Common myeloid progenitor, CD34-positive (primary cell): ENCODE data around the gene PHKB.
A peak's percentile ranks its signal among the peaks of the same experiment; 100 is the strongest.
"Not testable (repeated sequence)": the region's sequence is repeated elsewhere in the genome, so short reads cannot be mapped to it uniquely, and the experiment has no call there.

Experiments used
- CTCF ChIA-PET: fragments of 350-600 bp; sonication (Branson Sonifier 250); formaldehyde crosslinking; loops from one replicate; lab custom pipeline; 2021; ENCODE audit warnings: antibody characterized with exemption; lab: Charles Lee
- POLR2A ChIA-PET: fragments of 350-600 bp; sonication (Branson Sonifier 250); formaldehyde crosslinking; loops from one replicate; lab custom pipeline; 2021; ENCODE audit warnings: antibody characterized with exemption; lab: Charles Lee
- DNase-seq, 3 donors: peaks; one replicate each; pipeline versions ENCODE4 v3.0.0 to v3.0.0-alpha.2; 2013
- H3K27ac ChIP-seq, 2 experiments: 1 replicate in 1 of 2; 2 replicates in 1 of 2; pipeline ENCODE4 v1.7.0; 2013; ENCODE audit warnings: inconsistent platforms in 2 of 2, low read length in 2 of 2, mild to moderate bottlenecking in 2 of 2, low read depth in 1 of 2, moderate library complexity in 1 of 2; ENCODE audit not compliant: severe bottlenecking in 2 of 2, insufficient read depth in 1 of 2, poor library complexity in 1 of 2
- H3K27me3 ChIP-seq, 5 experiments: replicated peaks in 2 of 5; 1 replicate in 3 of 5; 2 replicates in 2 of 5; pipeline versions ENCODE4 v1.6.1 to v1.7.0; 2013; ENCODE audit warnings: low read length in 4 of 5, mild to moderate bottlenecking in 2 of 5, moderate library complexity in 2 of 5, inconsistent platforms in 1 of 5; ENCODE audit not compliant: insufficient read depth in 5 of 5, control insufficient read depth in 4 of 5
- H3K36me3 ChIP-seq, 4 experiments: 1 replicate in 2 of 4; 2 replicates in 2 of 4; pipeline versions ENCODE4 v1.6.1 to v1.7.0; 2013; ENCODE audit warnings: low read length in 3 of 4, control low read depth in 1 of 4, mild to moderate bottlenecking in 1 of 4; ENCODE audit not compliant: control insufficient read depth in 4 of 4, insufficient read depth in 4 of 4
- H3K4me1 ChIP-seq, 4 experiments: 1 replicate in 3 of 4; 2 replicates in 1 of 4; pipeline versions ENCODE4 v1.6.1 to v1.7.1; 2013; ENCODE audit warnings: low read length in 3 of 4, mild to moderate bottlenecking in 3 of 4, control low read depth in 1 of 4, inconsistent platforms in 1 of 4, moderate library complexity in 1 of 4; ENCODE audit not compliant: control insufficient read depth in 4 of 4, insufficient read depth in 4 of 4; ENCODE audit errors: control extremely low read depth in 1 of 4
- H3K4me3 ChIP-seq, 7 experiments: 1 replicate in 4 of 7; 2 replicates in 3 of 7; pipeline versions ENCODE4 v1.5.1 to v1.7.0; 2013; ENCODE audit warnings: mild to moderate bottlenecking in 7 of 7, low read length in 6 of 7, moderate library complexity in 6 of 7, inconsistent platforms in 2 of 7, low read depth in 2 of 7, control low read depth in 1 of 7; ENCODE audit not compliant: insufficient read depth in 4 of 7, control insufficient read depth in 1 of 7; ENCODE audit errors: extremely low read depth in 1 of 7
- H3K9me3 ChIP-seq, 5 experiments: 1 replicate in 4 of 5; 2 replicates in 1 of 5; pipeline versions ENCODE4 v1.6.1 to v1.7.1; 2013; ENCODE audit warnings: low read length in 4 of 5, mild to moderate bottlenecking in 2 of 5, inconsistent platforms in 1 of 5, low read depth in 1 of 5, moderate library complexity in 1 of 5; ENCODE audit not compliant: control insufficient read depth in 4 of 5, insufficient read depth in 2 of 5; ENCODE audit errors: control extremely low read depth in 1 of 5
- WGBS: methylation state at CpG from one replicate; pipeline ENCODE4 v1.1.5; 2013; ENCODE audit not compliant: insufficient coverage; 5-methylcytosine and 5-hydroxymethylcytosine counted together

Gene PHKB

DNA sequence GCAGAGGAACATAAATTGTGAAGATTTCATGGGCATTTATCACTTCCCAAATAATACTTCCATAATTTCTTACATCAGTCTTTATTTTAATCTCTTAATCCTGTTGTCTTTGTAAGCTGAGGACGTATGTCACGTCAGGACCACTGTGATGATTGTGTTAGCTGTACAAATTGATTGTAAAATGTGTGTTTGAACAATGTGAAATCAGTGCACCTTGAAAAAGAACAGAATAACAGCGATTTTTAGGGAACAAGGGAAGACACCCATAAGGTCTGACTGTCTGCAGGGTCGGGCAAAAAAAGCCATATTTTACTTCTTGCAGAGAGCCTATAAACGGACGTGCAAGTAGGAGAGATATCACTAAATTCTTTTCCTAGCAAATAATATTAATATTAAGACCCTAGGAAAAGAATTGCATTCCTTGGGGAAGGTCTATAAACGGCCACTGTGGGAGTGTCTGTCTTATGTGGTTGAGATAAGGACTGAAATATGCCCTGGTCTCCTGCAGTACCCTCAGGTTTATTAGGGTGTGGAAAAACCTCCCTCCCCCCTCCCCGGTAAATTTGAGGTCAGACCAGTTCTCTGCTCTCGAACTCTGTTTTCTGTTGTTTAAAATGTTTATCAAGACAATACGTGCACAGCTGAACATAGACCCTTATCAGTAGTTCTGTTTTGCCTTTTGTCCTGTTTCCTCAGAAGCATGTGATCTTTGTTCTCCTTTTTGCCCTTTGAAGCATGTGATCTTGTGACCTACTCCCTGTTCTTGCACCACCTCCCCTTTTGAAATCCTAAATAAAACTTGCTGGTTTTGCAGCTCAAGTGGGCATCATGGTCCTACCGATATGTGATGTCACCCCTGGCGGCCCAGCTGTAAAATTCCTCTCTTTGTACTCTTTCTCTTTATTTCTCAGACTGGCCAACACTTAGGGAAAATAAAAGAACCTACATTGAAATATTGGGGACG lies 78.9 kb downstream of the PHKB start:
- Histone ChIP-seq H3K9me3 (peaks cover 3 to 42% (median 10%) of the 10 kb centered on the region in 5 experiments), H3K36me3 (peaks cover 2 to 21% (median 5%) of the 10 kb centered on the region in 4 experiments)
- H3K4me3 ChIP-seq, H3K27ac ChIP-seq, POLR2A ChIA-PET, H3K4me1 ChIP-seq, H3K27me3 ChIP-seq: not testable (repeated sequence)
- DNase-seq, result peak; percentile 12 to 59 (median 55)
- CTCF ChIA-PET, result interaction anchor here (0.7 to 1.0 kb wide), 2 partner anchors 26 to 40 kb away, joined by 3 read pairs; no protein-coding TSS in a partner anchor
- 100% methylated on average over 6 of the region's 13 CpGs for WGBS

DNA sequence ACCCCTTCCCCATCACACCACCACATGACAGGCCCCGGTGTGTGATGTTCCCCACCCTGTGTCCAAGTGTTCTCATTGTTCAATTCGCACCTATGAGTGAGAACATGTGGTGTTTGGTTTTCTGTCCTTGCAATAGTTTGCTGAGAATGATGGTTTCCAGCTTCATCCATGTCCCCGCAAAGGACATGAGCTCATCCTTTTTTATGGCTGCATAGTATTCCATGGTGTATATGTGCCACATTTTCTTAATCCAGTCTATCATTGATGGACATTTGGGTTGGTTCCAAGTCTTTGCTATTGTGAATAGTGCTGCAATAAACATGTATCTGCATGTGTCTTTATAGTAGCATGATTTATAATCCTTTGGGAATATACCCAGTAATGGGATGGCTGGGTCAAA lies 80.0 kb downstream of the PHKB start:
- POLR2A ChIA-PET, H3K27me3 ChIP-seq, H3K4me3 ChIP-seq, CTCF ChIA-PET, H3K27ac ChIP-seq, DNase-seq, H3K4me1 ChIP-seq: not testable (repeated sequence)
- no CpG with 5 or more reads among the region's 3 CpGs for WGBS
- Histone ChIP-seq H3K36me3 (peaks cover 2 to 18% (median 4%) of the 10 kb centered on the region in 4 experiments), H3K9me3 (peaks cover 4 to 48% (median 13%) of the 10 kb centered on the region in 5 experiments)

DNA sequence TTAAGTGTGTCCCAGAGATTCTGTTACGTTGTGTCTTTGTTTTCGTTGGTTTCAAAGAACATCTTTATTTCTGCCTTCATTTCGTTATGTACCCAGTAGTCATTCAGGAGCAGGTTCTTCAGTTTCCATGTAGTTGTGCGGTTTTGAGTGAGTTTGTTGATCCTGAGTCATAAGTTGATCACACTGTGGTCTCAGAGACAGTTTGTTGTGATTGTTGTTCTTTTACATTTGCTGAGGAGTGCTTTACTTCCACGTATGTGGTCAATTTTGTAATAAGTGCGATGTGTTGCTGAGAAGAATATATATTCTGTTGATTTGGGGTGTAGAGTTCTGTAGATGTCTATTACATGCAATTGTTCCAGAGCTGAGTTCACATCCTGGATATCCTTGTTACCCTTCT lies 83.1 kb downstream of the PHKB start:
- H3K4me3 ChIP-seq, H3K27ac ChIP-seq, CTCF ChIA-PET, H3K27me3 ChIP-seq, DNase-seq, H3K4me1 ChIP-seq, POLR2A ChIA-PET: not testable (repeated sequence)
- WGBS, result 100% methylated on average over 2 of the region's 6 CpGs
- peaks cover 9 to 60% (median 19%) of the 10 kb centered on the region in 5 experiments for H3K9me3 ChIP-seq
- H3K36me3 ChIP-seq, result peaks cover 6 to 39% (median 19%) of the 10 kb centered on the region in 4 experiments

DNA sequence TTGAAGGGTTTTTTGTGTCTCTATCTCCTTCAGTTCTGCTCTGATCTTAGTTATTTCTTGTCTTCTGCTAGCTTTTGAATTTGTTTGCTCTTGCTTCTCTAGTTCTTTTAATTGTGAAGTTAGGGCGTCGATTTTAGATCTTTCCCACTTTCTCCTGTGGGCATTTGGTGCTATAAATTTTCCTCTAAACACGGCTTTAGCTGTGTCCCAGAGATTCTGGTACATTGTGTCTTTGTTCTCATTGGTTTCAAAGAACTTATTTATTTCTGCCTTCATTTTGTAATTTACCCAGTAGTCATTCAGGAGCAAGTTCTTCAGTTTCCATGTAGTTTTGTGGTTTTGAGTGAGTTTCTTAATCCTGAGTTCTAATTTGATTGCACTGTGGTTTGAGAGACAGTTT lies 90.1 kb downstream of the PHKB start:
- DNase-seq, H3K27ac ChIP-seq, H3K27me3 ChIP-seq, H3K4me3 ChIP-seq, CTCF ChIA-PET, H3K4me1 ChIP-seq, POLR2A ChIA-PET: not testable (repeated sequence)
- Histone ChIP-seq H3K9me3 (peaks cover 10 to 55% (median 40%) of the 10 kb centered on the region in 5 experiments), H3K36me3 (peaks cover 20 to 68% (median 37%) of the 10 kb centered on the region in 4 experiments)
- WGBS, result no CpG with 5 or more reads among the region's 3 CpGs

DNA sequence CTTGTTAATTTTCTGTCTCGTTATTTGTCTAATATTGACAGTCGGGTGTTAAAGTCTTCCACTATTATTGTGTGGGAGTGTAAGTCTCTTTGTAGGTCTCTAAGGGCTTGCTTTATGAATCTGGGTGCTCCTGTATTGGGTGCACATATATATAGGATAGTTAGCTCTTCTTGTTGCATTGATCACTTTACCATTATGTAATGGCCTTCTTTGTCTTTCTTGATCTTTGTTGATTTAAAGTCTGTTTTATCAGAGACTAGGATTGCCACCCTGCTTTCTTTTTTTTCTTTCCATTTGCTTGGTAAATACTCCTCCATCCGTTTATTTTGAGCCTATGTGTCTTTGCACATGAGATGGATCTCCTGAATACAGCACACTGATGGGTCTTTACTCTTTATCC lies 90.6 kb downstream of the PHKB start:
- WGBS, result 100% methylated on average over 1 of the region's 3 CpGs
- H3K4me3 ChIP-seq, CTCF ChIA-PET, H3K27ac ChIP-seq, H3K4me1 ChIP-seq, DNase-seq, H3K27me3 ChIP-seq: not testable (repeated sequence)
- peaks cover 20 to 62% (median 34%) of the 10 kb centered on the region in 4 experiments for H3K36me3 ChIP-seq
- POLR2A ChIA-PET, result interaction anchor here (0.6 kb wide), 1 partner anchor 98 kb away, joined by 3 read pairs; no protein-coding TSS in a partner anchor
- H3K9me3 ChIP-seq, result peaks cover 7 to 49% (median 34%) of the 10 kb centered on the region in 5 experiments

DNA sequence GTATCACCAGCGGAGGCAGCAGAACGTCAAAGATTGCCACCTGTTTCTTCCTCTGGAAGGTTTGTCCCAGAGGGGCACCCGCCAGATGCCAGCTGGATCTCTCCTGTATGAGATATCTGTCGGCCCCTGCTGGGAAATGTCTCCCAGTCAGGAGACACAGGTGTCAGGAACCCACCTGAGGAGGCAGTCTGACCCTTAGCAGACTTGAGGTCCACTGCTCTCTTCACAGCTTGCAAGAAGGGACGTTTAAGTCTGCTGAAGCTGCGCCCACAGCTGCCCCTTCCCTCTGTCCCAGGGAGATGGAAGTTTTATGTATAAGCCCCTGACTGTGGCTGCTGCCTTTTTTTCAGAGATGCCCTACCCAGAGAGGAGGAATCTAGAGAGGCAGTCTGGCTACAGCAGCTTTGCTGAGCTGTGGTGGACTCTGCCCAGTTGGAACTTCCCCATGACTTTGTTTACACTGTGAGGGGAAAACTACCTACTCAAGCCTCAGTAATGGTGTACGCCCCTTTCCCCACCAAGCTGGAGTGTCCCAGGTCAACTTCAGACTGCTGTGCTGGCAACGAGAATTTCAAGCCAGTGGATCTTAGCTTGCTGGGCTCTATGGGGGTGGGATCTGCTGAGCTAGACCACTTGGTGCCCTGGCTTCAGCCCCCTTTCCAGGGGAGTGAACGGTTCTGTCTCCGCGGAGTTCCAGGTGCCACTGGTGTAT lies 92.9 kb downstream of the PHKB start:
- ChIA-PET CTCF (no interaction called here), POLR2A (no interaction called here)
- Histone ChIP-seq H3K9me3 (peaks cover 2 to 34% (median 29%) of the 10 kb centered on the region in 5 experiments), H3K4me3 (no peak overlapping the region), H3K27me3 (no peaks in the 10 kb centered on the region), H3K36me3 (peaks cover 13 to 40% (median 23%) of the 10 kb centered on the region in 4 experiments), H3K4me1 (no peaks in the 10 kb centered on the region), H3K27ac (no peak overlapping the region)
- WGBS, result 97% methylated on average over 9 of the region's 11 CpGs
- DNase-seq, result no peak
